GM21717 (cell line): ENCODE results near the gene EFCAB8.

Experiments
- ATAC-seq: cut with Tn5 transposase; IDR thresholded peaks from one replicate; pipeline ENCODE4 v1.9.1; 2021; ENCODE audit warnings: mild to moderate bottlenecking, moderate library complexity; ENCODE audit not compliant: unreplicated experiment

Gene EFCAB8

GRCh38 chr20:33002087-33002808 lies 143.5 kb downstream of the EFCAB8 start:
- ATAC-seq, result no peak

DNA sequence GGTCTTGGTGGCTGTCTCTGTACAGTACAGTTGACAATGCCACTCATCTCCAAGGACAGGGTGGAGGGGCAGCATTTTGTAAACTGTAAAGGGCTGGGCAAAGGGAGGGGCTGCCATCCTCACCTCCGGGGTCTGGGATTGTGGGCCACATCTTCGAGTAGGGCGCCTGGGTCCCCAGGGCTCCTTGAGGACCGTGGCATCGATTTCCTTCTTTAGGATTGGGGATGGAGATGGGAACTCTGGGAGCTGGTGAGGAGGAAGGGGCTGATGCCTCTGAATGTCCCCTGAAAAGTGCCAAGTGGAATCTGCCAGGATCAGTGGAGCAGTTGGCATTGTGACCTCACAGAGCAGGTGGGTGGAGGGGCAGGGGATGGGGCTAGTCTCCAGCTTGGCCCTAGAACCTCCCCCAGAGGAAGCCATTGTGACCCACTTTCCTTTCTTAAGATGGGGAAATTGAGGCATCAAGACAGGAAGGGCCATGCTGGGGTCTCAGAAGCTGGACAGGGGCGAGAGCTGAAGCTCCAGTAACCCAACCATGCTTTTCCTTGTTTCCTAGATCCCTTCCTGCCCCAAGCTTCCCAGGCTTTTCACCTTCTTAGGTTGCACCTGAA lies 145.5 kb downstream of the EFCAB8 start, which contains the start of gene SUN5:
Gene SUN5, minus strand, starts transcription at position 293 of the 611 bp plus-strand sequence. Its CDS starts 93 bp downstream, at position 200.
- ATAC-seq, result no peak

DNA sequence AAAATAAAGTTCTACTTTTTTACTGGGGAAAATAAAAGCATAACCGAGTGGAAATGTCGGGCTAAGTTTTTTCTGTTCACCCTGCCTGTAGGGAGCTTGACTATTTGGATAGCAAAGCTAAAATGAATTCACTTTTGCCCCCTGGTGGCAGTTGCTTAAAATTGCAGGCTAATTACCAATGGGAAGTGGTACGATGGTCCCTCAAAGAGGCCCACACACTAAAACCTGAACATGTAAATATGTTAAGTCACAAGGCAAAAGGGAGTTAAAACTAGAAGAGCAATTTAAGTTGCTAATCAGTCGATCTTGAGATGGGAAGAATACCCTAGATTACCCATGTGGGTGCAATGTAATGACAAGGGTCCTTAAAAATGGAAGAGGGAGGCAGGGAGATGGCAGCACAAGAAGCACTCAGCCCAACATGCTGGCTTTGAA lies 146.4 kb downstream of the EFCAB8 start:
- ATAC-seq, result no peak

DNA sequence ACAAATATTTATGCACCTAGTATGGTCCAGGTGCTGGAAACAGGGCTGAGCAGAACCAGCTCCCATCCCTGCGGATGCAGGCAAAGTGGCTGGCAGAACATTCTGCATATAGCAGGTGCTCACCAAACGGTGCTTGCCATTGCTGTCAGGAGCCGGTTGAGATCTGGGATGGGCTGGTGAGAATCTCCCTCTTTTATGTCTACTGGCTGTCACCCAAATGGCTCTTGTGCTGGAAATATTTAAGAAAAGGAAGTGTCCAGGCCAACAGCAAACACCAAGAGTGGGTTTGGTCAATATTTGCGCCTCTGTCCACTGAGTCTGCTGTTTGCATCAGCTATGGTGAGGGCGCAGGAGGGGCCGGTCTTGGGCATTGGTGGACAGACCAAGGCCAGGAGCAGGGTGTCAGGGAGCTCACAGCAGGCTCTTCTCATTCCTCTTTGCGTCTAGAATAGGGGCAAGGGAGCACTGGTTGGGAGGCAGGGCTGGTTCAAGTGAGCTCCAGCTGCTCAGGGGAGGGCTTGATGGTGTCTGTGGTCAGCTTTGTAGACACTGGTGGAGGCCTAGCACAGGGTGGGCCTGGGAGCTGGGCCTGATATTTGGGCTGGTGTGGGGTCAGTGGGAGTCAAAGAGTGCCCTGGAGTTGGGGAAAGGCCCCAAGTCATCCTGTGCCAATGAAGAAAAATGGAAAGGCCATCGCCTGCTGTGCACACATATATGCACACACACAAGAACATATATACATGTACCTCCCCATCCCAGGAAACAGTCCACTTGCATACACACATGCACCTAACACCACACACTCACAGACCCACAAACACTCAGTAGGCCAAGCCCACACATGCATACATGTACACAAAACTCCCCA lies 147.4 kb downstream of the EFCAB8 start:
- ATAC-seq, result no peak

DNA sequence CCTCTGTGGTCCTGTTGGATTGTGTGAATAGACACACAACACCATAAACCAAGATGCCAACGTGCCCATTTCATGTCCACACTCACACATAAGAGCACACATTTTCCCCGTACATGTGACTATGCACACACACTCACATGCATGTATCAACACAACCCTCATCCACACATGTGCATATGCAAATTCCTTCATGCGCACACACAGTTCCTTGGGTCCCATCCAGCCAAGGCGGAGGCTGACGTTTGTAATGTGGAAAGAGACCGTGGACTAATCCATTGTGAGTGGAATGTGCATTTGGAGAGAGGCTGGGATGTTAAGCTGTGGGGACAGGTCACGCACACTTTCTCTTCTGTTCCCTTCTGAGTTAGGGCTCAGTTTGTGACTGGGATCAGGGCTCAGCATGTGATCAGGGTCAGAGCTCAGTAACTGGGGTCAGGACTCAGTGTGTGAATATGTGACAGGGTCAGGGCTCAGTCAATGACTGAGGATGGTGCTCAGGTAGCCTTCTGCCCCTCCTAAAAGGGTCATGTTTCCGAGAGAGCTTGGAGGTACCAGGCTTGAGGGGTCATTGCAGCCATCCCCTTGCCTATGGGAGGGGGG lies 148.2 kb downstream of the EFCAB8 start:
- ATAC-seq, result no peak

DNA sequence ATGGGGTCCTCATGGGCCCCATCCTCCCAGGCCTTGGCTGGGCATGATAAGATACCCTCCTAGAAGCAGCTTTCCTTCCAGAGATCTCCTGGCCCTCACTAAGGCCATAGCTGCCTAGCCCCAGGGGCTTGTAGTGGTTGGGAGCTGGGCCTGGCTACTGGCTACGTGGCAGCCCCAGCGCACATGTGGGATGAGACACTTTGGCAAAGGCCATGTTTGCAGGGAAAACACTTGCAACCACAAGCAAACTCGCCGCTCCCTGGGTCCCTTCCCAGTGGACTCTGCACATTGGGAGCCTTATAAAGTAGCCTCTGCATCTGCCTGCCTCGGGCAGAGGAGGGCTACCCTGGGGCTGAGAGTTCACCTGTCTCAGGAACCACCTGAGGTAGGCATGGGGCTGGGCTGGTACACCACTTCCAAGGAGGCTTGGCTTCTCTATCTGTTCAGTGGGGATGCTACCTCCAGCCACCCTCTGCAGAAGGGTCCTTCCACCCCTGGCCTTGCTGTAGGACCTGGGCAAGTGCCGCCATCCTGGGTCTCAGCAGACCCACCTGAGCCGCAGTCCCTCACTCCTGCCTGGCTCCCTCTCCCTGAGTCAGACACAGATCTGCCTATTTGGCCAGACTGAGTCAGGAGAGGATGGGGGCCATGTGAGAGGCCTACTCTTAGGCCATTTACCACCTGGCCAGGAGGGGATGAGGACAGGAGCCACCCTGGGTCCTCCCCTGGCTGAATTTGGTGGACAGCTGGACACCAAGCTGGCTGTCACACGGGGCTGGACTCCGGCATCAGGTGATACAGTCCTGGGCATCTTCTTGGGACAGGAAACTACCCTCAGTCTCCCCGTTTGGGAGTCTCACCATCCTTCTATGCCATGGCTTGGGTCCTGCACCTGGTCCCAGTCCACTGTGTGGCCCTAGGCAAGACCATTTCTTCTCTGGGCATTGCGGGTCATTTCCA lies 148.9 kb downstream of the EFCAB8 start, which contains the start of gene BPIFB2:
Gene BPIFB2, plus strand, starts transcription at position 329 of the 960 bp plus-strand sequence. CDS start 871 bp downstream, outside the sequence.
- no peak for ATAC-seq

DNA sequence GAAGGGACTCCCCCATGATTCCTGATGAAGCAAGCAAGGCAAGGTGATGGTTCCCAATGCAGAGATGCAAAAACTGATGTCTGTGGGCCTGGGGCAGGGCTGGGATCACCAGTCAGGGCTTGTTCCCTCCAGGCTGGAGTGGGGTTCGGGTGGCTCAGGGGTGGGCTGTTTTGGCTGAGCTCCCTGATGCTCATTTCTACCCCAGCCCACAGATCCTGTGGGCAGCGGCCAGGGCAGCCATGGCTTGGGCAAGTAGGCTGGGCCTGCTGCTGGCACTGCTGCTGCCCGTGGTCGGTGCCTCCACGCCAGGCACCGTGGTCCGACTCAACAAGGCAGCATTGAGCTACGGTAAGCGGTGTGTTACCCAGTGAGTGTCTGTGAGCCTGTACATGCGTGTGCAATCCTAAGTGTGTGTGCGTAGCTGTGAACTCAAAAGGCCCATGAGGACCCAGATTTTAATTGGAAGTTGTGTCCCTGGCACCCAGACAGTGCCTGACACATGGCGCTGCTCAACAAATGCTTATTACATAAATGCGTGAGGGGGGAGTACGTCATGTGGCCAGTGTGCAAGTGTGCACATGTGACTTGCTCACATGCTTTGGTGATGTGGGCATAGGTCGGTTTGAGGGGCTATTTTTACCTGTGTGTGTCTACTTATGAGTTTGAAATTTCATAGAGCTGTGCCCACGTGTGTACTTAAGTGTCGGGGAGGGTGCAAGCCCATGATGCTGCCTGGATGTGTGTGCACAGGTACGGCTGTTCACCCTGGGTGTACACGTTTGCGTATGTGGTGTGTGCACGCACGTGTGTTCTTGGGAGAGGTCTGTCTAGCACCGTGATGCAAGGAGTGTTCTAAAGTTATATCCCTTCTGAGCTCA lies 149.9 kb downstream of the EFCAB8 start:
- ATAC-seq, result no peak

- ATAC-seq, result no peak
Observed at GRCh38 chr20:33009214-33010132, 150.8 kb downstream of the EFCAB8 start.

DNA sequence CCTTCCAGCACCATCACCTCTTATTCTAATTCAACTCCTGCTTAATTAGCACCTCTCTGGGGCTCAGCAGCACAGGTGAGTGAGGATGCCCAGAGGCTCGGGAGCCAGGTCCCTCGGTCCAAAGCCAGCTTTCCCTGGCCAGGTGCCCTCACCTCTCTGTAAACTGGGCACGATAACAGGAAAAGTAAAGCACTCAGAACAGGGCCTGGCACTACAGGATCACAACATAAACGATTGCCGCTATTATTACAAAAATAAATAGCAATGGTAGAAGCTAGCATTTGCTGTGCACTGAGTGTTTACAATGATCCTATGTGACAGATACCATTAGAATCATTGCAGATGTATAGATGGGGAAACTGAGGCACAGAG lies 151.4 kb downstream of the EFCAB8 start:
- ATAC-seq, result no peak

GRCh38 chr20:33010674-33011449 lies 152.1 kb downstream of the EFCAB8 start:
- no peak for ATAC-seq
